NCI-H146 treated with DMSO at 0.1 percent for 48 hours (cell line): ENCODE results near the gene PABPC3.

Source experiments
- DNase-seq: peaks from one replicate; lab custom pipeline; 2025; ENCODE audit not compliant: unreplicated experiment; lab: John Stamatoyannopoulos, UW

The PABPC3 gene

GRCh38 chr13:25110956-25111584, 15.1 kb downstream of the PABPC3 start:
- peak; percentile 38 for DNase-seq

DNA sequence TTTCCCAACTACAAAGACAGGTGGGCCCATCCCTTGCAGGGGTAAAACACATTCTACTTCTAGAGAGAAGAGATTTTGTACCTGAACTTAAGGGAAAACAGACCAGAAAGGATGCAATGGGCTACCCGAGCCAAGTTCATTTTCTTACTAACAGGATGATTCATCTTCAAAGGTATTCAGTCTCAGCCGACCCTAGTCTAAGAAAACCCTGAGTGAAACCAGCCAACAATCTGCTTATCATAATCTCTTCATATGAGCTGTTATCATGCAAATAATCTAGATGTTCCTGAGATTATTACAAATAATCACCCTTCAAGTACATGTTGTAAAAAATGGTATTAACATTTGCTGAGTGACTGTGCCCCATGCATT, 15.6 kb downstream of the PABPC3 start:
- DNase-seq = no peak

GRCh38 chr13:25112695-25113255, 16.8 kb downstream of the PABPC3 start:
- DNase-seq = no peak

DNA sequence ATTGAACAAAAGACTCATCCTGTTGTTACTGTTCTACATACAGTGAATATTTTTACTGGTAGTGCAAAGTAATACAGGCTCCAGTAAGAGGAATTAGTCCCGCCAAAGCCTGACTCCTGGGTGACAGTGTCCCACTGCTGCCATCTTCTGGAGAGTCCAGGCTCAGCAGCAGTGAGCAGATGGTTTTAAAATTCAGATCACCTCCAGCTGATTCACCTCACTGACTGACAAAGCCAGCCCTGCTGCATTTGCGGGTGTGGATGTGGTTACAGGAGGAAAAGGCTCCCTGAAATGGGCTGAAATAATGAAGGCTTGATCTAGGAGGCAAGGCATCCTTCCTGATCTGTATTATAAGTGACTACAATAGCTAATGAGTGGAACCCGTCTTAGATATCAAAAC, 18.3 kb downstream of the PABPC3 start:
- DNase-seq = peak; percentile 45

DNA sequence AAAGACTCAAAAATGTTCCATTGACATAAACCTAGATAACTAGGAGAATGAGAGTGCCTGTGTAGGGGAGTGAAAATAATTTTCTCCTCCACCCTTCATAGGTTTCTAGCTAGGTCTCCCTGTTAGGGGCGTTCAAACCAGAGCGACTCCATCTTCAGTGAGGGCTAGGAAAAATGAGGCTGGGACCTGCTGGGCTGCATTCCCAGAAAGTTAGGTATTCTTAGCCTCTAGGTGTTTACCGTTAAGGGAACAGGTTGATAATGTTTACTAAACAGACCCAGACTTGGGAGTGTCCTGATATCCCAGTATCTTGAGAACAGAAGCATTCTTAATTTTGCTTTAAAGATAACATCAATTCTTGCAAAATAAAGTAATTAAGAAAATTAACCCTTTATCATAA, 20.1 kb downstream of the PABPC3 start:
- no peak for DNase-seq

GRCh38 chr13:25117312-25117711, 21.4 kb downstream of the PABPC3 start:
- DNase-seq = no peak

DNA sequence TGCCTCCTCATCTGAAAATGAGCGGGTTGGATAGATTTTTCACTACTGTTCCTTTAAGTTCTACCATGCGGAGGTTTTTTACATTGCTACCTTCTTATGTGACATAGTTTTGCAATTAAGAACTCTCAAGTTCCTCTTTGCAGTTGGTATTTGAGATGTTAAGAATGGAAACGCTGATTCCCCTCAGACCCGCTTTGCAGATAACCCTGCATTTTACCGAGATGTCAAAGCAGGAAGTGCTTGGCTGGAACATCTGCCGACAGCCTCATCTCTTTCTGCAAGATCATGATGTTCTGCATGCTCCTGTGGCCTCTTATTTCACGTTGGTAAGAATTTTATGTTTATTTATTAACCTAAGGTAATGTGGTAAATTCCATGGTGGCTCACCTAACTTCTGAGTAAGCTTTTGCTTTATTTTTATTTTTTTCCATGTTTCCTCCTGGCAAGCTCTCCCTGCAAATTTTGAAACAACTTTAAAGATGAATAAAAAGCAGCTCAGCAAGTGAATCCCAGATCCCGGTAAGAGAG, 22.5 kb downstream of the PABPC3 start:
- DNase-seq = no peak

GRCh38 chr13:25130944-25131343, 35.0 kb downstream of the PABPC3 start:
- DNase-seq = no peak

DNA sequence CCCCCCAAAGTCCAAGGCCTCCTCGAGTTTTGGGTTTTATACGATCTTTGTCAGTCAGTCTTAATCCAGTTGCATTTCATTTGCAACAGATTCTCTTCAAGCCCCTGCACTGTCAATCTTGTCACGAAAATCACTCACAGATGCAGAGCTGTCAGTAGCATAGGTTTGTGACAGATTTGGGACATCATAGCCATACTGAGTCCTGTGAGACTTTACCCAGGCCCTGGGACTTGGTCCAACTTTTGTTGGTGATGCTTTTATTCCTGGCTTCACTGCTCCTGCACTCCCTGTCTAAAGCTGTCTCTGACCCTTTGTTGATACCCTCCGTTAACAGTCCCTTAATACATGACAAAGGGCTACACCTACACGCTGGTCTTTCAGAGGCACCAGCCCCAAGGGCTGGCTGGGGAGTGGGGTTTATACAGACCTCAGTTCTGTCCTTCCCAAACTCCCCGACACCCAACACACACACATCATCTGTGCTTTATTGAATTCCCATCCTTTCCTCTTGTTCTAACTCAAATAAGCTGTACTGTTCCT, 36.0 kb downstream of the PABPC3 start:
- no peak for DNase-seq

- no peak for DNase-seq
Measured at GRCh38 chr13:25132751-25133390, 36.9 kb downstream of the PABPC3 start.

GRCh38 chr13:25135896-25136295, 40.0 kb downstream of the PABPC3 start:
- no peak for DNase-seq

- peak; percentile 91 for DNase-seq
Measured at GRCh38 chr13:25136880-25137787, 41.2 kb downstream of the PABPC3 start.

GRCh38 chr13:25137788-25138115, 41.8 kb downstream of the PABPC3 start:
- no peak for DNase-seq

DNA sequence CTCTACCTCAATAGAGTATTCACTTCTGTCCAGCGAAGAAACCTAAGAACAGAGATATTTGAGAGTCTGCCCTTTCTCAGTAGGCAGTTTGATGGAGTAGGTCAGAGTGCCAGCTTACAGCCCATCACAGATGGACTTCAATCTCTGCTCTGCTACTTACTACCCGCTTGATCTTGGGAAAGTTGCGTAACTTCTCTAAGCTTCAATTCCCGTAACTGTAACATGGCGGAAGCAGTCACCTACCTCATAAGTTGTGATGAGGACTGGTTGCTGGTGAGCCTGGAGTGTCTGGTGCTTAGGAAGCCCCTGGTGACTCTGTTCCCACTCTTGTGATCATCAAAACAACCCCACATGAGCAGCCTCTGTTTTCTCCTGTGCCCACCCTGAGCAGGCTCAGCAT, 45.1 kb downstream of the PABPC3 start:
- no peak for DNase-seq

GRCh38 chr13:25143706-25144105, 47.8 kb downstream of the PABPC3 start:
- DNase-seq = no peak

DNA sequence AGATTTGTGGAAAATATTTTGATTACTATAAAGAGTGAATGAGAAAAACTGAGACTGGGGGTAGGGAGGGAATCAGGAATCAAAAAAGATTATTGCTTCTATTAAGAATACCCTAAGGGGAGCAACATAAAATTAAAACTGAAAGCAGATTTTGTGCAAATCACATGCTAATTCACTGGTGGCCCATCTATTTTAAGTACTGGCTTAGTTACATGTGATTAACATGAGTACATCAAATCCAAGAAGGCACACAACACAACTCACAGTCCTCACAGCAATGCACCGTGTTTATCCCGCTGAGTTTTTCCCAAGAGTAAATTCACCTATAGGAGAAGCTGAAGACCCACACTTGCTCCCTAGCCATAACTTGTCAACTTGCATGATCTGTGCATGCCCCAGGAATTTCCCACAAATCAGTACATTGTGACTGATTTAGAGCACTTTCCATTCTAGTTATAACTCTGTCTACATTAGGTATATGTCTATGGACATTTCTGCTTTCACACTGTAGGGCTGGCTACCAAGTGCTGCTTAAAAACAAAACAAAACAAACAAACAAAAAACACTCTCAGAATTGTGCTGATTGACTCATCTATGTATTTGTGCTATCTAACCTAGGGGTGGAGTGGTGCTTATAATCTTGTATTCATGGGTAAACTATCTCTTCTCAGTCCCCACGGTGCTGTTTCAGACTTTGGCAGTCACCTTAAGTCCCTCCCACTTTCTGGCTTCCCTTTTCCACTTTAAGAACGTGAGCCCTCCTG, 51.9 kb downstream of the PABPC3 start:
- no peak for DNase-seq

- no peak for DNase-seq
Measured at GRCh38 chr13:25148402-25148771, 52.5 kb downstream of the PABPC3 start.
